Stimulated activated naive CD8-positive, alpha-beta T cell treated with anti-CD3 and anti-CD28 coated beads, Interleukin-15, Interleukin-2, amounts not matched to agents 100 ng/mL and 50 ng/mL, for 24 hours (primary cell): ENCODE data around the gene TDRD12.

Experiments
- H3K27ac Mint-ChIP-seq: one replicate; pipeline ENCODE4 v1.8.0; 2021; ENCODE audit warnings: mild to moderate bottlenecking, mixed read lengths
- H3K27me3 Mint-ChIP-seq: one replicate; pipeline ENCODE4 v1.8.0; 2021; ENCODE audit warnings: mixed read lengths
- H3K36me3 Mint-ChIP-seq: one replicate; pipeline ENCODE4 v1.8.0; 2021; ENCODE audit warnings: low read depth, mixed read lengths
- H3K4me1 Mint-ChIP-seq: one replicate; pipeline ENCODE4 v1.8.0; 2021; ENCODE audit warnings: low read depth, mixed read lengths
- H3K4me3 Mint-ChIP-seq: one replicate; pipeline ENCODE4 v1.8.0; 2021; ENCODE audit warnings: mild to moderate bottlenecking, mixed read lengths
- H3K9me3 Mint-ChIP-seq: one replicate; pipeline ENCODE4 v1.8.0; 2021; ENCODE audit warnings: mixed read lengths

The TDRD12 gene

DNA sequence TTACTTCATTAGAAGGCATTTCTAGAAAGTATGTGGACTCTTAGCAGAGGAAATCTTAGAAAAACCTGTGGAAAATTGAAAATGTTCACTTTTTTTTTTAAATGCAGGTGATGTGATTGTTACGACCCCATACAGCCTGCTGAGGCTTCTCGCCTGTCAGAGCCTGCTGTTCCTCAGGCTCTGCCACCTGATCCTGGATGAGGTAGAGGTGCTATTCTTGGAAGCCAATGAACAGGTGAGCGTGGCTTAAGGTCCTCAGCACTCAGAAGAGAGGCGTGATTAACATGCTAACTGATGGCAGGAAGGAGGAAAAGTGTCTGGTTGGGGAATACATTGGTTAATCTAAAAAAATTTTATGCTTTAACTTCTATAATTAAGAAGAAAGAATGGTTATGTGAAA is 78.6 kb downstream of the TDRD12 start:
- Mint-ChIP-seq H3K27ac (no peak overlapping the region), H3K36me3 (no peaks in the 10 kb centered on the region), H3K27me3 (no peaks in the 10 kb centered on the region), H3K4me3 (no peak overlapping the region), H3K9me3 (no peaks in the 10 kb centered on the region), H3K4me1 (peaks cover 29% of the 10 kb centered on the region)

DNA sequence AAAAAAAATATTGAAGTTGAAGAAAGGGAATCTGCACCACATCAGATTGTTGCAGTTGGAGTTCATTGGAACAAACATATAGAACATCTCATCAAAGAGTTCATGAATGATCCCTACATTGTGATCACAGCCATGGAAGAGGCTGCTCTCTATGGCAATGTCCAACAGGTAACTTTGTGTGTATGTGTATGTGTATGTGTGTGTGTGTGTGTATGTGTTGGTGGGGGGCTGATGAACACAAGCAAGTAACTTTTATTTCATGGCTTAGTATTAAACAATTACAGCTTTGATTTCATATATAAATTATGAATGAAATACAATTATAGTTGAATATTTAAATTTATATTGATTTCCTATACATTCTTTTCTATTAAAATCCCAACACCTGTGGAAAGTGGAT is 80.6 kb downstream of the TDRD12 start:
- Mint-ChIP-seq H3K4me1 (peaks cover 12% of the 10 kb centered on the region), H3K36me3 (no peaks in the 10 kb centered on the region), H3K27ac (no peak overlapping the region), H3K9me3 (no peaks in the 10 kb centered on the region), H3K4me3 (no peak overlapping the region), H3K27me3 (no peaks in the 10 kb centered on the region)

DNA sequence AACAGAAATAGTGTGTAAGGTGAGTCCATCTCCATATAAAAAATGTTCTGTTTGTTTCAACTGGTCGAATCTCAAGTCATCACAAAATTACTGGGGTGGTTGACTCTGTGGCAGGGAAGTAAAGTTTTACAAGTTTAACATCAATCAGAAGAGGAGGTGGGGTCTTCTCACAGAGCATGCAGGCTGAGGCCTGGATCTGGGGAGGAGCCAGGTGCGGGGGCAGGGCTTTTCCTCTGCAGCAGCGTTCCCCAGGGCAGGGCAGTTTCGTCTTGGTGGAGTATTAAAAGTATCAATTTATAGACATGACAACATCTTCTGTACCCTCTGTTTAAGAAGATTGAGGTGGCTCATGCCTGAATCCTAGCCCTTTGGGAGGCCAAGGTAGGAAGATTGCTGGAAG is 81.2 kb downstream of the TDRD12 start:
- no peaks in the 10 kb centered on the region for H3K27me3 Mint-ChIP-seq
- H3K4me1 Mint-ChIP-seq: peaks cover 8% of the 10 kb centered on the region
- peak overlapping the region; percentile 5 for H3K4me3 Mint-ChIP-seq

DNA sequence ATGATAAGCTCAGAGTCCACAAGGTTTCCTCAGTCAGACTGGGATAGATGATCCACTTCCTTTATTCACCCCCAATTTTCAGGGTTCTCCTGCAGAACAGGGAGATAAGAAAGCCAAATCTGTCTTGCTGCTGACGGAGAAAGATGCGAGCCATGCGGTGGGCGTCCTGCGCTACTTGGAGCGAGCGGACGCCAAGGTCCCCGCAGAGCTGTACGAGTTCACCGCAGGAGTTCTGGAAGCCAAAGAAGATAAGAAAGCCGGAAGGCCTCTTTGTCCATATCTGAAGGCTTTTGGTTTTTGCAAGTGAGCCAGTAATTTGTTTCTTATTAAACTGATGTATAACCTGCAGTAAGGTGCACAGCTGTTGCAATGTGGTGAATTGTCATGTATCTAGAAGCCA is 83.3 kb downstream of the TDRD12 start:
- no peak overlapping the region for H3K27ac Mint-ChIP-seq

More for the DNA sequence above, 81.2 kb downstream of the TDRD12 start:
- H3K27ac Mint-ChIP-seq: no peak overlapping the region
- H3K9me3 Mint-ChIP-seq: no peaks in the 10 kb centered on the region
- H3K36me3 Mint-ChIP-seq: no peaks in the 10 kb centered on the region

DNA sequence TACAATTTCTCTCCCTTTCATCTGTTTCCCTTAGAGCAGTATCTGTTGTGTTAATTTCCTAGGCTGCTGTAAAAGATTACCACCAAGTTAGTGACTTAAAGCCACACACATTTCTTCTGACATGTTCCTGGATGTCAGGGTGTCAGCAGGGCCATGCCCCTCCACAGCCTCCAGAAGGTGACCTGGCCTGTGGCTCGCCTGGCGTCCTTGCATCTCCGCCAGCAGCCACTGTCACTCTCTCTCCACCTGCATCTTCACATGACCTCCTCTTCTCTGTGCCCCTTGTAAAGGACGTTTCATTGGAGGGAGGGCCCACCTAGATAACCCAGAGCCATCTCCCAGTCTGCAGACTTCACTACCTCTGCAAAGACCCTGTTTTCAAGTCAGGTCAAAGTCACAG is 88.7 kb downstream of the TDRD12 start:
- Mint-ChIP-seq H3K4me1 (peaks cover 13% of the 10 kb centered on the region), H3K9me3 (no peaks in the 10 kb centered on the region), H3K4me3 (no peak overlapping the region), H3K36me3 (no peaks in the 10 kb centered on the region), H3K27ac (no peak overlapping the region), H3K27me3 (no peaks in the 10 kb centered on the region)

More for the DNA sequence above, 83.3 kb downstream of the TDRD12 start:
- Mint-ChIP-seq H3K27me3 (no peaks in the 10 kb centered on the region), H3K36me3 (no peaks in the 10 kb centered on the region), H3K4me1 (peaks cover 6% of the 10 kb centered on the region), H3K9me3 (no peaks in the 10 kb centered on the region), H3K4me3 (no peak overlapping the region)

DNA sequence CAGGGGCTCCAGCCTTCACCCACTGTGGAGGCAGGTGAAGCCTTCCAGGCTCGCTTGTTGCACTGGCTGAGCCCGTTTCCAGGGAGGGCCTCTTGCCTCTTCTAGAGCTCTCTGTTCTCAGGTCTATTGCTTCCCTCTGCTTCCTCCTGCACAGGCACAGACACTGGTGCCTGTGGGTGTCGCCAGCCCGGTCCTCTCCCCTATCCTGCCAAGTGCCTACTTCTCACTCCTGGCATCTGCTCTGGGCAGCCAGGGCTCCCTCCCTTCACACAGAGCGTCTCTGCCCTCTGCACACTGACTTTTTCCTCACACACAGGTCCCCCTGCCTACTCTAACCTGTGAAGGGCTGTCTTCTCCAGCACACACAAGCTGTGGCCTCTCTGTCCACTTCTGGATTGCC is 89.7 kb downstream of the TDRD12 start:
- Mint-ChIP-seq H3K27me3 (no peaks in the 10 kb centered on the region), H3K4me1 (peaks cover 14% of the 10 kb centered on the region), H3K4me3 (no peak overlapping the region), H3K36me3 (no peaks in the 10 kb centered on the region), H3K27ac (no peak overlapping the region), H3K9me3 (no peaks in the 10 kb centered on the region)

DNA sequence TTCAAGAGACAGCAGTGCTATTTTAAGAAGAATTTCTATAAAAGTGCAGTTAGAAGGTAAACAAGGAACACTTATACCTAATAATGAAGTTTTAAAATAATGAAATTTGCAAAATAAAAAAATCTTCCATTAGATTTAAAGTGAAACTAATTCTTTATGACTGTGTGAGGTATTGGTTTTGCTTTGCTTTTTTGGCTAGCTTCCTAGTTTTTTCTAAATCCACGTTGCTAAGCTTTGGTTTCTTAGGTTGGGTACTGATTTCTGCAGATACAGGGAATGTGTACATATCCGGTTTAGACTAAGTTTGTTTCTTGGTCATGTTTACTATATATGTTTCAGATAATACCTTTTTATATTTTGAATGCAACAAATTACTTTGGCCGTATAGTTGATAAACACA is 90.2 kb downstream of the TDRD12 start:
- Mint-ChIP-seq H3K4me3 (no peak overlapping the region), H3K9me3 (no peaks in the 10 kb centered on the region), H3K27me3 (no peaks in the 10 kb centered on the region), H3K36me3 (no peaks in the 10 kb centered on the region), H3K27ac (no peak overlapping the region), H3K4me1 (peaks cover 17% of the 10 kb centered on the region)

DNA sequence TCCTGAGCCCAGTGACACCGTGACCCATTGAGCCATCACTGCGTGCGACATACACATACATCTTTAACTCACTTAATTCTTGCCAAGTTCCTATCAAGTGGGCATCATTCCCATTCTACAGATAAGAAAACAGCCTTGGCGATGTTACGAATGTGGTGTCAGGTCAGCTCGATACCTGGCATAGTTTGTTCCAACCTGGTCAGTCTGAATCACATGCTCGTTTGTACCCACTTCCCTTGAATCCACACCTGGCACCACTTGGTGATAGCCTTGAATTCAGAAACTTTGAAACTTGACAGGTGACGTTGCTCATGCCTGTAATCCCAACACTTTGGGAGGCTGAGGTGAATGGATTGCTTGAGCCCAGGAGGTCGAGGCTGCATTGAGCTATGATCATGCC is 90.9 kb downstream of the TDRD12 start:
- Mint-ChIP-seq H3K4me1 (peaks cover 17% of the 10 kb centered on the region), H3K36me3 (no peaks in the 10 kb centered on the region), H3K4me3 (no peak overlapping the region), H3K27me3 (no peaks in the 10 kb centered on the region), H3K27ac (no peak overlapping the region), H3K9me3 (no peaks in the 10 kb centered on the region)

DNA sequence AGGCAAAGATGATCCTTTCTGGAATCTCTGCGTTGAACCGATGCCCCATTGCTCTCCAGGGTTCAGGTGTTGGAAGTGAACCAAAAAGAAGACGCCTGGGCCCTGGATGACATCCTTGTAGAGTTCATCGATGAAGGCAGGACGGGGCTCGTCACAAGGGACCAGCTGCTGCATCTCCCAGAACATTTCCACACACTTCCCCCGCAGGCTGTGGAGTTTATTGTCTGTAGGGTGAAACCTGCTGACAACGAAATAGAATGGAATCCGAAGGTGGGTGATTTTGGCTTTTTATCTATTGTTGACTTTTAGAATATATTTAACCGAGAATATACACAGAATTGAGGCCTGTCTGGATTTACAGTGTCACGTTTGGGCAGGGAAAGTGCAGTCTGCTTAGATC is 91.6 kb downstream of the TDRD12 start:
- no peak overlapping the region for H3K4me3 Mint-ChIP-seq
- no peaks in the 10 kb centered on the region for H3K36me3 Mint-ChIP-seq
- peaks cover 17% of the 10 kb centered on the region for H3K4me1 Mint-ChIP-seq
- H3K27me3 Mint-ChIP-seq: no peaks in the 10 kb centered on the region
- H3K27ac Mint-ChIP-seq: no peak overlapping the region
- H3K9me3 Mint-ChIP-seq: no peaks in the 10 kb centered on the region

DNA sequence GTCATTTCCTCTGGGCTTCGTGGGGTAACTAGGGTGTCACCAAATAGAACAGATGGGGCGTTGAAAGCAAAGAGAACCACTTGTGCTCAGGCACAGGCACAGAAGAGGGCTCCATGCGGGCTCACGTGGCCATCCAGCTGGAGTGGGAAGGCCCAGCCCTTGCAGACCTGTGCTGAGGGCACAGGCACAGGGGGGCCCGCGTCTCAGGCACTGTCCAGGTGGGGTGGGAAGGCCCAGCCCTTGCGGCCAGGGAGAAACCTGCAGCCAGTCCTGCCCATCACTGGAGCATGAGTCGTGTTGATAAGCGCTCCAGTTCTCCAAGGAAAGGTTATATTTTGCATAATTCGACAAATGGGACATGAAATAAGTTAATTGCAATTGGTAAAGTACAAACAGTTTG is 92.5 kb downstream of the TDRD12 start:
- Mint-ChIP-seq H3K4me3 (no peak overlapping the region), H3K27ac (no peak overlapping the region), H3K9me3 (no peaks in the 10 kb centered on the region), H3K27me3 (no peaks in the 10 kb centered on the region), H3K4me1 (peaks cover 17% of the 10 kb centered on the region), H3K36me3 (no peaks in the 10 kb centered on the region)

DNA sequence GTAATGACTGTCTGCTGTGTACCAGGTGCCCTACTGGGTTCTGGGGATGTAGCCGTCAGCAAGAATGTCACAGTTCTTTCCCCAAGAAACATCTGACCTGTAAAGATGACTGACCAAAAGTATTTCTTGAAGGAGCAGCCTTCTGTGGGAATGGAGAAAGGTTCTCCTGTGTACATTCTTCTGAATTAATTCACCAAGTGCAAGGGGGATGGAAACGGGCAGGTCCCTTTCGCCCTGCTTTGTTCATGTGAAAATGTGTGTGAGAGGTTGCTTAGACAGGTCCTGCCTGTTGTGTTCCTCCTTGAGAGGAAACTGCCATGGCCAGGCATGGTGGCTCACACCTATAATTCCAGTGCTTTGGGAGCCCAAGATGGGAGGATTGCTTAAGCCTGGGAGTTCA is 93.0 kb downstream of the TDRD12 start:
- H3K4me3 Mint-ChIP-seq: no peak overlapping the region
- no peaks in the 10 kb centered on the region for H3K9me3 Mint-ChIP-seq
- H3K27me3 Mint-ChIP-seq: no peaks in the 10 kb centered on the region
- no peaks in the 10 kb centered on the region for H3K36me3 Mint-ChIP-seq
- H3K27ac Mint-ChIP-seq: no peak overlapping the region
- peaks cover 17% of the 10 kb centered on the region for H3K4me1 Mint-ChIP-seq

DNA sequence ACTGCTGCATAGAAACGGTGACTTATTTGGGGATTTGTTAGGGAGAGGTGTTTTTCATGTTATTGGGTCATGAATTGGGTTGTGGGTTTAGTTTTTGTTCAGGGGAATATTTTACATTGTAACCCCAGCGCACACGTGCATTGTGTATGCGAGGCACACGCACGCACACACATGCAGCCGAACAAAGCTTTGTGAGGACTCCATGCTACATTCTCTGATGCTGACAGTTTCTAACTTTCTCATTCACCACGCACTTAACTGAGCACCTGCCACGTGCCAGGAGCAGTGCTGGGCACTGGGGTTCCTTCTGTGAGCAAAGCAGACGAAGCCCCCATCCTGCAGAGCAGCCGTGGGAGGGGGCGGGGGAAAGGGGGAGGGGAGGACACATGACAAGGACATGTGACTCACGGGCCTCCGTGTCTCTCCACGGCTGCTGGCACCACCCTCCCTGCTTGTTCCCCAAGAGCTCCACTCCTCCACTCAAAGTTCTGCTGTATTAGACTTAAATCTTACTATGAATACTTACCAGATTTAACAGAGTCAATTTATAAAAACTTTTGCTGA is 94.4 kb downstream of the TDRD12 start:
- no peak overlapping the region for H3K27ac Mint-ChIP-seq
- no peaks in the 10 kb centered on the region for H3K27me3 Mint-ChIP-seq
- no peak overlapping the region for H3K4me3 Mint-ChIP-seq
- peaks cover 17% of the 10 kb centered on the region for H3K4me1 Mint-ChIP-seq
- H3K36me3 Mint-ChIP-seq: no peaks in the 10 kb centered on the region
- no peaks in the 10 kb centered on the region for H3K9me3 Mint-ChIP-seq

DNA sequence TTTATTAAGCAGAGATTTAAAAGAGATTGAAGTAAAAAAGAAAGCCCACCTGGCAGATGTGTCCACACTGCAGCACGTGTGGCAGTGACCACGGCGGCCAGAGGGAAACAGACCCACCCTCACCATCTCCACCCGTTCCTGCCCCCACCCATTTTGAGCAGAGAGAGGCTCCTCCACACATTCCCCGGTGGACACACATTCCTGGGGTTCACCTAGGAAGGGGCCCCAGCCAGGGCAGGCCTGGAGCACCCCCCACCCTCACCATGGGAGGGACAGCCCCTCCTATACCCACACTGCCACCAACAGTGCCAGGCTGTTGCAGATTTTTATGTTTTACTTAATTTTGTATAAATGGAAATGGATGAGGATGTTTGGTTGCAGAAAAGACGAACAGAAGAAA is 95.1 kb downstream of the TDRD12 start:
- Mint-ChIP-seq H3K27ac (no peak overlapping the region), H3K27me3 (peaks cover 2% of the 10 kb centered on the region), H3K4me3 (no peak overlapping the region), H3K36me3 (no peaks in the 10 kb centered on the region), H3K4me1 (peaks cover 14% of the 10 kb centered on the region), H3K9me3 (no peaks in the 10 kb centered on the region)

DNA sequence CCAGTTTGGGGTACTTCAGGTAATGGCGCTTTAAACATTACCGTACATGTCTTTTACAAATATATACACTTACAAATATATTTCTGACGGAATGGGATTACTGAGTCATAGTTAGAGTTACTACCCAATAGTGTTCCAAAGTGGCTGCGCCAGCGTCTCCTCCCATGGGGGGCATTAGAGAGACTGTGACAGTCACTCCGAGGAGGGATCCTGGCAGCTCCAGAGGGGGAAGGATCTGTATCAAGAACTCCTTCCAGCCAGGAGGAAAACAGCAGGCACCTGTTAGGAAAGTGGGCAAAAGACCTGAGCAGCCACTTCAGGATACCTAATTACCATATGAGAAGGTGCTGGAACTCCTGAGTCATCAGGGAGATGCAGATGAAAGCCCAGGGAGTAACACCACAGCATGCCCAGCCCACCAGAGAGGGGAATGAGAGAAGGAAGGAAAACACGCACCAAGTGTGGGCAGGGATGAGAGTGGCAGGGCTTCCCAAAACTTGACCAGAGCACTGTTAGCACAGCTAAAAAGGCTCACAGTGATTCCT is 97.1 kb downstream of the TDRD12 start:
- Mint-ChIP-seq H3K27me3 (peaks cover 4% of the 10 kb centered on the region), H3K9me3 (no peaks in the 10 kb centered on the region), H3K36me3 (no peaks in the 10 kb centered on the region), H3K4me1 (peaks cover 17% of the 10 kb centered on the region), H3K27ac (no peak overlapping the region), H3K4me3 (no peak overlapping the region)

DNA sequence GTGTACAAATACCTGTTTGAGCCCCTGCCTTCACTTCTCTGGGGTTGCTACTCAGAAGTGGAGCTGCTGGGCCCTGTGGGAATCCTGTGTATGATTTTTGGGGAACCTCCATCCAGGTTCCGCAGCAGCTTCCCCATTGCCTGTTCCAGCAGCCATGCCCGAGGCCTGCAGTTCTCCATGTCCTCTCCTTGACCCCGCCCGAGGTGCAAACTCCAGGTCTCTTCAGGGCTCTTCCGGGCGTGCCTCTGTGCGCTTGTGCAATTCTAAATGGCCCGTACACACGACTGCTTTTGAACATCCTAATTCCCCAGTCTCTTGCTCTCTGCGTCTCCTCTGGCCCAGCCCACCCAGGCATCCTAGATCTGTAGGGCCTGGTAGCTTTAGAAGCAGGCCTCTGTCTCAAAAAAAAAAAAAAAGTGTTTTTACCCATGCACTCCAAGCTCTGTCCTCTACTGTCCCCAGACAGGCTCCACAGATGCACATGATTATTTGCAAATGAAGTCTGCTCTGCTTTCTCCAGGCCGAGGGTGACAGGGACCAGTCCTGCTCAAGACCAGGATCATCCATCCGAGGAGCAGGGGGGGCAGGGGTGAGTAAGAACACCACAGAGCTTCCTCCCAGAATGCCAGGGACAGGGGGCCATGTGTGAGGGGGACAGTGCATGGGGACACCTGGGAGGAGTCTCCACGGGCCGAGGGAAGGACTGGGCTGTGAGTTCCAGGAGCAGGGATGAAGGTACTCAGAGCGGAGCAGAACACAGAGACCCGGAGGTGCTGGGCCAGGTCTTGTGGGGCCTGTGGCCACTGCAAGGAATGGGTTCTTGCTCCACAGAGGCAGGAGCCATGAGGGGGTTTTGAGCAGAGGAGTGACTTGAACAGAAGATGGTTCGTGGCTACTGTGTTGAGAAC is 98.3 kb downstream of the TDRD12 start:
- Mint-ChIP-seq H3K27me3 (peaks cover 4% of the 10 kb centered on the region), H3K9me3 (no peaks in the 10 kb centered on the region), H3K36me3 (no peaks in the 10 kb centered on the region)

More for the DNA sequence above, 98.3 kb downstream of the TDRD12 start:
- Mint-ChIP-seq H3K4me3 (no peak overlapping the region), H3K4me1 (peaks cover 17% of the 10 kb centered on the region), H3K27ac (no peak overlapping the region)
